Inferior parietal cortex (tissue), 1 donor: ENCODE data around the gene LARP4.
"Not testable (repeated sequence)": the region's sequence is repeated elsewhere in the genome, so short reads cannot be mapped to it uniquely, and the experiment has no call there.

Experiments
- DNase-seq: peaks from one replicate; pipeline ENCODE4 v3.0.0-alpha.2; 2016; ENCODE audit errors: extremely low spot score

LARP4 gene

DNA sequence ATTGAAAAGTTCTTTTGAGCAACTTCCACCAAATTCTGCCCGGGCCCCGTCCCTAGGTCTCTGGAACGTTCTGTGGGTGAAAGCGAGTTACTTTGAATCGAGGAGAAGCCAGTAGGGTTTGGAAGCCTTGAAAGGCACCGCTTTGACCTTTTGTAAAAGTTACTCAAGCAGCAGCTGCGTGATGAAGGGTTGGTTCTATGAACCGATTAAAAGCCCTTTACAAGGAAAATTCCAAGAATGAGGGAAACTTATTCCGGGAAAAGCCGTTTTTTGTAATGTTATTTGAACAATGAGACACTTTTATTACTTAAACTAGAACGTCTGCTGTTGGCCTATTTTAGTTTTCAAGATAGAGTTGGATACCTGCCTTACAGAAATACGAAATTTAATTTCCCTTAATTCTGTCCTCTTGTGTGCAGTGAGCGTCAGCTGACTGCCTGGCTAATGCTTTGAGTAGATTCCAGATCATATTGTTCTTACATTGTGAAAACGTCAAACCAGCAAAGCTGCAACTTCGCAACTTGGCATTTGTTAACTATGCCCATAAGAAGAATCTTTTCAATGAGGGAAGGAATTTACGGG, 906 bp downstream of the LARP4 start:
- peak; percentile 39 for DNase-seq

DNA sequence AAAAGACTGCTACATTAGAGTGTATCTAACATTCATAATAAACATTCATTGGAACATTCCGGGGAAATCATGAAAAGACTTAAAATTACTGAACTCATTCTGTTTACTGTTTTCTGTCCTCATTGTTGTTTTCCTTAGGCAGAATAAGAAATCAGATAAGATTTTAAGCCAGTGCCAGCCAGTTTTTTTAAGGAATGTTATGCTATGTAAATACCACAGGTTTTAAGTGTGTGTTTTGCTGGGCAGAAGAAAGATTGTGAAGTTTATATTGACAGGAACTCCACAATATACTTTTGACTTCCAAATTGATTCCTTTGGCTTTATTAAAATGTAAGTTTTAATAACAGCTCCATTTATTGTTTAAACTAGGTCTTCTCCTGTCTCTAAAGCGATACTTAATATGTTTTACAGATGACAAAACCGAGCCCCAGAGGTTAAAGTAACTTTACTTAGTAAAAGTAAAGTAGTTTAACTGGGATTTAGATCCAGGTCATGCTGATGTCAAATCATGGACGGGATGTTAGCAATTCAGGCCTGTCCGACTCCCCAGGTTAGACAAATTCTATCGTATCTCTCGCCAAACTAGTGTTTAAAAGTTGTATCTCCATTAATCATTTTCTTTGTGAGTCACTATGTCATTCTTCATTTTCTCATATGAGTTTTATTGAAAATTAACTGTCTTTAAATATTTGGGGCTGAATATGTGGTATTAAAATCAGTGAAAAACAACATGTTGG, 1.7 kb downstream of the LARP4 start:
- no peak for DNase-seq

DNA sequence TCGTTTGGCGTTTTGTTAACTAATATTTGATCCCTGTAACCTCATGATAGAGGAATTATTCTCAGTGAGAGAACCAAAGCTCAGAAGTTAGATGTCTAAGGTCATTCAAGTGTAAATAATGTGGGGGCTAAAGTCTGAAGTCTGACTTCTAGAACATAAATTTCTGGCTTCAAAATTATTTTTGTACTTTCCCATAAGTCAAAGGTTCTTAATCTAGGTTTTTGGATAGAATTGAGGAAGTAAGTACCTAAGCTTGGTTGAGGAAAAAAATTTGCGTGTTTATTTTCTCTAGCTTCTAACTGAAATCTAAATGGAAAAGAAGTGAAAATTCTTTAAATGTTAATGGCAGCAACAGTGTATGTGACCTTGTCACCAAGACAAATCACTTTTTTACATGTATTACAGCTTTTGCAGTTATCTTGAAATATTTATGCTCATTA, 2.3 kb downstream of the LARP4 start:
- DNase-seq: no peak

GRCh38 chr12:50404307-50404706, 3.6 kb downstream of the LARP4 start:
- no peak for DNase-seq

GRCh38 chr12:50411051-50411660, 10.5 kb downstream of the LARP4 start:
- no peak for DNase-seq

GRCh38 chr12:50415899-50416479, 15.3 kb downstream of the LARP4 start:
- no peak for DNase-seq

DNA sequence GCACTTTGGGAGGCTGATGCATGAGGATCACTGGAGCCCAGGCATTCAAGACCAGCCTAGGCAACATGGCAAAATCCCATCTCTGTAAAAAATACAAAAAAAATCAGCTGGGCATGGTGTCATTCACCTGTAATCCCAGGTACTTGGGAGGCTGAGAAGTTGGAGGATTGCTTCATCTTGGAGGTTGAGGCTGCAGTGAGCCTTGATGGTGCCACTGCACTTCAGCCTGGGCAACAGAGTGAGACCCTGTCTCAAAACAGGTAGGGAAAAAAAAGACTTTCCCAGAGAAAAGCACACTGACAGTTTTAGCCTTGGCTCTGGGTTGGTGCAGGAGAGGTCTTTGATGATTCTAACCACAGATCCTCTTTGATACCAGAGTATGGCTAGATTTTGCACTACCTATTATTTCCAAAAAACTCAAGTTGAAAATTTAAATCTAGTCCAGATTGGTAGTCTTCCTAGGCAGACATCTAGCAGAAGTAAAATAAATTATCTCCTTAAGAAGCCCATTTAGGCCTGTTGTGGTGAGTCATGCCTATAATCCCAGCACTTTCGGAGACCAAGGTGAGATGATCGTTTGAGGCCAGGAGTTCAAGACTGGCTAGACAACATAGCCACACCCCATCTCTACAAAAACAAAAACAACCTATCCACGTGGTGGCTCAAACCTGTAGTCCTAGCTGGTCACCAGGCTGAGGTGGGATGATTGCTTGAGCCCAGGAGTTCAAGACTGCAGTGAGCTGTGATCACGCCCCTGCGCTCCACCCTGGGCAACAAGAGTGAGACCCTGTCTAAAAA, 18.6 kb downstream of the LARP4 start:
- no peak for DNase-seq

- DNase-seq: not testable (repeated sequence)
Observed at GRCh38 chr12:50422855-50423254, 22.2 kb downstream of the LARP4 start.

DNA sequence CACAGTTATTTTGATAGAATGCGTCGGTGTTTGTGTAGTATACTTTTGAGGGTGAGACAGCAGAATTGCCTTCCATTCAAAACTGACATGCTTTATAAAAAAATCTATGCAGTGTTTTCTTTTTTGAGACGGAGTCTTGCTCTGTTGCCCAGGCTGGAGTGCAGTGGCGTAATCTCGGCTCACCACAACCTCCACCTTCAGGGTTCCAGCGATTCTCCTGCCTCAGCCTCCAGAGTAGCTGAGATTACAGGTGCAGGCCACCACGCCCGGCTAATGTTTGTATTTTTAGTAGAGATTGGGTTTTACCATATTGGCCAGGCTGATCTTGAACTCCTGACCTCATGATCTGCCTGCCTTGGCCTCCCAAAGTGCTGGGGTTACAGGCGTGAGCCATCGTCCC, 22.7 kb downstream of the LARP4 start:
- not testable (repeated sequence) for DNase-seq

DNA sequence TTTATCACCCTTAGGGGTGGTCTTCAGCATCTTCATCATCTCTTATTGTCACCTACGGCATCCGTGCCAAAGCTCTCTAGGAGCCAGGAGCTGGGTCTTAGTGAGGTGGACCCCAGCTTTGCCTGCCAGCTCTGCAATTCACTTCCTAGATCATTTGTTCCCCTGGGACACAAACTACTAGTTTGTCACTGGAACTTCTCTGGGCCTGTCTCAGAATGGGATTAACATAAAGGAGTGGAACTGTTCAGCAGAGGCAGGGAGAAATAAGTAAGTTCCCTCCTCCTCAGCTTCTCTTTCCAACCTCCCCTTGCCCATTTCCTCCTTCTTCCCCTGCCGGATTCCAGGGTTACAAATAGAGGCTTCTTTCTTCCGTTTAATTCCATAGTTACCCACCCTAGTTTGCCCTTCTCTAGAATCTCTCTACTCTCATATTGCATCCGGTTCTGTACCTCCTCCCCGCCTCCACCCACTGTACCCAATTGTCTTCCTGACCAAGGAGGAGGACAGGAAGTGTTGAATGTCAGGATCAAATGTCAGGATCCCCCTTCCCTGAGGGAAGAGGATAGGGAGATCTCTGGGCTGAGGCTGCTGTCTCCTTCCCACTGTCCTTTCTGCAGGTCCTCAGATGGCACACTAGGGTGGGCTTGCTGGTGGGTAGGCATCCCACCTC, 25.0 kb downstream of the LARP4 start:
- no peak for DNase-seq

- DNase-seq: not testable (repeated sequence)
Observed at GRCh38 chr12:50431656-50432055, 31.0 kb downstream of the LARP4 start.

- no peak for DNase-seq
Observed at GRCh38 chr12:50440288-50440687, 39.6 kb downstream of the LARP4 start.

DNA sequence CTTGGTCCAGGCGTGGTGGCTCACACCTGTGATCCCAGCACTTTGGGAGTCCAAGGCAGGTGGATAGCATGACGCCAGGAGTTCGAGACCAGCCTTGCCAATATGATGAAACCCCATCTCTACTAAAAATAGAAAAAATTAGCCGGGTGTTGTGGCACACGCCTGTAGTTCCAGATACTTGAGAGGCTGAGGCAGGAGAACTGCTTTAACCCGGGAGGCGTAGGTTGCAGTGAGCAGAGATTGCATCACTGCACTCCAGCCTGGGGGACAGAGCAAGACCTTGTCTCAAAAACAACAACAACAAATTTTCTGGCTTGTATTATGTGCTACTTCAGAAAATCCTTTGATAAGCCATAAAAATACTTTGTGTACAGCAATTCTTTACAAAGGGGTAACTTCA, 41.1 kb downstream of the LARP4 start:
- no peak for DNase-seq

DNA sequence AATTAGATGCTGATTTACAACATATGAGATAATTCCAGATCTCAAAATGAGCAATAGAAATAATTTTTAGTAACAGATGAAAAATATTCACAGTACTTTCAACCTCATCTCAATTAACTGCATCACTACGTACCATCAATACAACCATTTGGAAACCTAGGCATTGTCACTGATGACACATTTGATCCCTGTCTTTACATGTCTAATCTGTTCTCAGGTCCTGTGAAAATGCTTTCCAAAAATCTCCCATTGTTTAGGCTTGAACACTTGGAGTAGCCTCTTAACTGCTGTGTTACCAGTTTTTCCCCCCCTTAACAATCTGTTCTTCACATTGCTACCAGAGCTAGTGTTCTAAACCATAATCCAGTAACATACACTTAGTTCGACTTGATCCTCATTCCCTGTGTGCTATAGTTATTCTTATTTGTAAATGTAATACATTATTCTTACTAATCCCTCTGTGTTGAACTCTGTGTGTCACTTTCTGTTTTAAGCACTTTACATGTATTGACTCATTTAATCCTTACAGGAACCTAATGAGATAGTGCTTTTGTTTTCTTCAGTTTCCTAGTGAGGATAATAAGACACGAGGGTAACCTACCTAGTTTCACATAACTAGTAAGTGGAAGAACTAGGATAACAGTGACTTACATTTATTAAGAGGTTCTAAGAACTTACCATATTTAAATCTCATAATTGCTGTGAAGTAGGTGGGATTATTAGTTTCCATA, 41.7 kb downstream of the LARP4 start:
- DNase-seq: no peak

DNA sequence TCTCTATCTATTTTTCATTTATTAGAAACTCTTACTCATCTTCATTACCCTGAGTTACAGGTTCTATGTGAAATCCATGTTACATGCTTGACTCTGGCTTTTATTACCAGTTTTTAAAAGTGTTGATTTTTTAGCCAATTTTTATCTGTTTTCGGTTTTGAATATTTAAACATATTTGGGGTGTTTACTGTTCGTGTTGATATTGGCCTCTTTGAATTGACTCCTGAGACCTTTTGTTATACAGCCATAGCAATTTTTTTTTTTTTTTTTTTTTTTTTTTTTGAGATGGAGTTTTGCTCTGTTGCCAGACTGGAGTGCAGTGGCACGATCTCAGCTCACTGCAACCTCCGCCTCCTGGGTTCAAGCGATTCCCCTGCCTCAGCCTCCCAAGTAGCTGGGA, 49.0 kb downstream of the LARP4 start:
- not testable (repeated sequence) for DNase-seq

GRCh38 chr12:50452795-50453194, 52.1 kb downstream of the LARP4 start:
- no peak for DNase-seq

- DNase-seq: no peak
Observed at GRCh38 chr12:50453872-50454271, 53.2 kb downstream of the LARP4 start.

GRCh38 chr12:50458606-50459005, 57.9 kb downstream of the LARP4 start:
- no peak for DNase-seq

GRCh38 chr12:50467439-50467838, 66.8 kb downstream of the LARP4 start:
- DNase-seq: no peak

- DNase-seq: no peak
Observed at GRCh38 chr12:50477241-50477832, 76.7 kb downstream of the LARP4 start.
